GM18520 (cell line): ENCODE measurements around the gene ZNF273.
"Not testable (repeated sequence)": the region's sequence is repeated elsewhere in the genome, so short reads cannot be mapped to it uniquely, and the experiment has no call there.

Experiments used
- ATAC-seq: cut with Tn5 transposase; IDR thresholded peaks from one replicate; pipeline ENCODE4 v1.9.1; 2021; ENCODE audit not compliant: unreplicated experiment

The ZNF273 gene

GRCh38 chr7:64944667-64945502, 41.8 kb downstream of the ZNF273 start:
- not testable (repeated sequence) for ATAC-seq

GRCh38 chr7:64945503-64946175, 42.6 kb downstream of the ZNF273 start:
- no peak for ATAC-seq

GRCh38 chr7:64946772-64947171, 43.7 kb downstream of the ZNF273 start:
- no peak for ATAC-seq

GRCh38 chr7:64947252-64948000, 44.4 kb downstream of the ZNF273 start:
- no peak for ATAC-seq

GRCh38 chr7:64948774-64949173, 45.7 kb downstream of the ZNF273 start:
- ATAC-seq = not testable (repeated sequence)

GRCh38 chr7:64950673-64951072, 47.6 kb downstream of the ZNF273 start:
- ATAC-seq = not testable (repeated sequence)

GRCh38 chr7:64951250-64951848, 48.3 kb downstream of the ZNF273 start:
- peak; percentile 65 for ATAC-seq

GRCh38 chr7:64959072-64959747, 56.1 kb downstream of the ZNF273 start:
- no peak for ATAC-seq

- ATAC-seq = no peak
Measured at GRCh38 chr7:64965594-64965993, 62.5 kb downstream of the ZNF273 start.

- ATAC-seq = no peak
Measured at GRCh38 chr7:64978497-64979203, 75.6 kb downstream of the ZNF273 start.
